Cardiac muscle cell (in vitro differentiated cells and primary cell): ENCODE results near the gene IZUMO4. TPM values are rescaled to one million over a fixed set of nuclear protein-coding genes. Genes with fewer than 3 reads are reported as not detected.
A peak's percentile ranks its signal among the peaks of the same experiment; 100 is the strongest.

Source experiments
- DNase-seq, 2 donors: peaks; one replicate each; pipeline versions ENCODE4 v3.0.0 to v3.0.0-alpha.2; 2010 to 2017; ENCODE audit warnings: low read depth in 1 of 2, low spot score in 1 of 2
- H3K27ac ChIP-seq: fragments of 200-600 bp; sonication (generic); 2 replicates; pipeline ENCODE4 v1.5.1; 2016
- H3K27me3 ChIP-seq: fragments of 200-600 bp; sonication (generic); 2 replicates; pipeline ENCODE4 v1.6.0; 2016; ENCODE audit warnings: control low read depth
- H3K36me3 ChIP-seq: fragments of 200-600 bp; sonication (generic); 2 replicates; pipeline ENCODE4 v1.5.1; 2016; ENCODE audit warnings: control low read depth
- H3K4me1 ChIP-seq: fragments of 200-600 bp; sonication (generic); 2 replicates; pipeline ENCODE4 v1.8.1; 2017; ENCODE audit warnings: low read depth, mild to moderate bottlenecking, mixed run types
- H3K4me3 ChIP-seq: fragments of 200-600 bp; sonication (generic); 2 replicates; pipeline ENCODE4 v1.5.1; 2016; ENCODE audit warnings: mild to moderate bottlenecking
- H3K9me3 ChIP-seq: fragments of 200-600 bp; sonication (generic); 2 replicates; pipeline ENCODE4 v1.5.1; 2017; ENCODE audit warnings: low read depth, mild to moderate bottlenecking, control low read depth
- polyA plus RNA-seq: library from polyadenylated mRNA; unstranded; fragments of >200 nt; fragmentation: Nextera tagmentation; extraction: Ambion mirVana; gene quantifications from 2 replicates; pipeline ENCODE4 v1.2.1, GENCODE V29; 2016
- total RNA-seq: library from RNA; depleted of rRNA; stranded (reverse); fragments of >200 nt; gene quantifications from 2 replicates; pipeline ENCODE4 v1.2.3, GENCODE V29; 2016
- TF ChIP-seq, protein P1 (sequence below): IDR thresholded peaks from 2 replicates; pipeline ENCODE4 v1.5.1; 2012; ENCODE audit warnings: low read depth, mild to moderate bottlenecking, low read length

The IZUMO4 gene
- total and polyA plus RNA-seq, 2 experiments from 2014 or later = 2.6 to 10.5 TPM

DNA sequence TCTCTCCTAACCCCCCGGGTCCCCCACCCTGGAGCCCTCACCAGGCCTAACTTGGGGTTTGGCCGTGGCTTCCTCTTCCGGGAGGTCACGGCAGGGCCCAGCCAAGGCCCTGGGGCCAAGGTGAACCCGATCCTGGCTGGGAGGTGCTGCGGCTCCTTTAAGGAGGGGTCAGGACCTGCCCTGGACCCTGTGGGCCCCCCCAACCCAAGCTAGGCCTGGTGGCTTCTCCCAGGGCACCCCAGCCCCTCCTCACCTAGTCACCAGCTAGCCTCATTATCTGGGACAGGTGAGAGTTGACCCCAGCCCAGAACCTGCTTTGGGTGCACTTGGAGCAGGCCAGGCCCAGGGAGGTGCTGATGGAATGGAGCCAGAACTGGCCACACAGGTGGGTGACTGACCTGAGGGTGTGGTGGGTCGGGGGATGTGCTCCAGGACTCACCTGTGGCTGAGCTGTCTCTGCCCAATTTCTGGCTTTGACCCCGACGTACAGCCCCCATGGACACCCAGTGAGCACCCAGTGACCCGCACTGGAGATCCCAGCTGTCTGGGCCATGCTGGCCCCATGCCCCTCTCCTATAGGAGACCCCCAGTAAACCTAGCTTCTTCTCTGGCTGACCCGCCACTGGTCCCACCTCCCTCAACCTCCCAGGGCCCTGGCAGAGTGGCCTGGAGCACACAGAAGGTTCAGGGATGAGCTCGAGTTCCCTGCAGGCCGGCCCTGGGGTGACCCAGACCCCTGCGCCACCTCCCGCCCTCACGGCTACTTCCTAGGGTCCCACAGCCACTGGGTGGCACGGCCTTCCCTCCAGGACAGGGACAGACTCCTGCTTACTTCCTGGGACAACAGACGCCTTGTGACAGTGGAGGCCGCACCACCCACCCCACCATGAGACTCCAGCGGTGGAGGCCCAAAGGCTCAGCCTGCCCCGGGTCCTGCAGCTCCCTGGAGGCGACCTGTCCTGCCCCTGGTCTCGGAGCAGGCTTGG, 38.9 kb upstream of the IZUMO4 start:
- H3K36me3 ChIP-seq = no peaks in the 10 kb centered on the region
- no peaks in the 10 kb centered on the region for H3K27me3 ChIP-seq
- TF ChIP-seq, protein P1, sequence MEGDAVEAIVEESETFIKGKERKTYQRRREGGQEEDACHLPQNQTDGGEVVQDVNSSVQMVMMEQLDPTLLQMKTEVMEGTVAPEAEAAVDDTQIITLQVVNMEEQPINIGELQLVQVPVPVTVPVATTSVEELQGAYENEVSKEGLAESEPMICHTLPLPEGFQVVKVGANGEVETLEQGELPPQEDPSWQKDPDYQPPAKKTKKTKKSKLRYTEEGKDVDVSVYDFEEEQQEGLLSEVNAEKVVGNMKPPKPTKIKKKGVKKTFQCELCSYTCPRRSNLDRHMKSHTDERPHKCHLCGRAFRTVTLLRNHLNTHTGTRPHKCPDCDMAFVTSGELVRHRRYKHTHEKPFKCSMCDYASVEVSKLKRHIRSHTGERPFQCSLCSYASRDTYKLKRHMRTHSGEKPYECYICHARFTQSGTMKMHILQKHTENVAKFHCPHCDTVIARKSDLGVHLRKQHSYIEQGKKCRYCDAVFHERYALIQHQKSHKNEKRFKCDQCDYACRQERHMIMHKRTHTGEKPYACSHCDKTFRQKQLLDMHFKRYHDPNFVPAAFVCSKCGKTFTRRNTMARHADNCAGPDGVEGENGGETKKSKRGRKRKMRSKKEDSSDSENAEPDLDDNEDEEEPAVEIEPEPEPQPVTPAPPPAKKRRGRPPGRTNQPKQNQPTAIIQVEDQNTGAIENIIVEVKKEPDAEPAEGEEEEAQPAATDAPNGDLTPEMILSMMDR = no peak
- H3K27ac ChIP-seq = peak overlapping the region; percentile 99
- no peak for DNase-seq
- H3K9me3 ChIP-seq = no peaks in the 10 kb centered on the region
- no peak overlapping the region for H3K4me3 ChIP-seq
- H3K4me1 ChIP-seq = peaks cover 25% of the 10 kb centered on the region

DNA sequence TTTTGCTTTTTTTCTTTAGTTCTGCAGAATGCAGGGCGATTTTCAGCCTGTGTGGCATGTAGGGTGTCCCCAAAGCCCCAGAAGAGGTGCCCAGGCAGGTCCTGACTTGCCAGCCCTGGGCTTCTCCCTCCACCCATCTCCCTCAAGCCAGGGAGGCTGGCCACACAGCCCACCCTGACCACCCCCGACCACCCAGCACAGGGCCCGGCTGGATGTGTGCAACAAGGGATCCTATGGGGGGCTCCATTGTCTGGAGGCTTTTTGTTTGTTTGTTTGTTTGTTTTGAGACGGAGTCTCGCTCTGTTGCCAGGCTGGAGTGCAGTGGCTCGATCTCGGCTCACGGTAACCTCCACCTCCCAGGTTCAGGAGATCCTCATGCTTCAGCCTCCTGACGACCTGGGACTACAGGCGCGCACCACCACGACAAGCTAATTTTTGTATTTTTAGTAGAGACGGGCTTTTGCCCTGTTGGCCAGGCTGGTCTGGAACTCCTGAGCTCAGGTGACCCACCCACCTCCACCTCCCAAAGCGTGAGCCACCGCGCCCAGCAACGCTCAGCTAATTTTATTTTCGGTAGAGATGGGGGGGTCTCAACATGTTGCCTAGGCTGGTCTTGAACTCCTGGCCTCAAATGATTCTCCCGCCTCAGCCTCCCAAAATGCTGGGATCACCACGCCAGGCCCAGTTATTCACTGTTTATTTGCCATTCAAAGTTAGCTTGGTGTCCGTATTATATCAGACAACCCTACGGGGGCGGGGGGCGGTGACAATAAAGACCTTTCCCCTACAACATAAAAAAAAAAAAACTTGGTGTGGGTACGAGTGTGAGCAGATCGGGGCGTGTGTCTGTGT, 37.9 kb upstream of the IZUMO4 start:
- DNase-seq = no peak
- Histone ChIP-seq H3K9me3 (no peaks in the 10 kb centered on the region), H3K4me1 (peaks cover 25% of the 10 kb centered on the region), H3K27me3 (no peaks in the 10 kb centered on the region), H3K36me3 (no peaks in the 10 kb centered on the region), H3K4me3 (no peak overlapping the region), H3K27ac (peak overlapping the region; percentile 99)
- TF ChIP-seq, protein P1 = no peak

DNA sequence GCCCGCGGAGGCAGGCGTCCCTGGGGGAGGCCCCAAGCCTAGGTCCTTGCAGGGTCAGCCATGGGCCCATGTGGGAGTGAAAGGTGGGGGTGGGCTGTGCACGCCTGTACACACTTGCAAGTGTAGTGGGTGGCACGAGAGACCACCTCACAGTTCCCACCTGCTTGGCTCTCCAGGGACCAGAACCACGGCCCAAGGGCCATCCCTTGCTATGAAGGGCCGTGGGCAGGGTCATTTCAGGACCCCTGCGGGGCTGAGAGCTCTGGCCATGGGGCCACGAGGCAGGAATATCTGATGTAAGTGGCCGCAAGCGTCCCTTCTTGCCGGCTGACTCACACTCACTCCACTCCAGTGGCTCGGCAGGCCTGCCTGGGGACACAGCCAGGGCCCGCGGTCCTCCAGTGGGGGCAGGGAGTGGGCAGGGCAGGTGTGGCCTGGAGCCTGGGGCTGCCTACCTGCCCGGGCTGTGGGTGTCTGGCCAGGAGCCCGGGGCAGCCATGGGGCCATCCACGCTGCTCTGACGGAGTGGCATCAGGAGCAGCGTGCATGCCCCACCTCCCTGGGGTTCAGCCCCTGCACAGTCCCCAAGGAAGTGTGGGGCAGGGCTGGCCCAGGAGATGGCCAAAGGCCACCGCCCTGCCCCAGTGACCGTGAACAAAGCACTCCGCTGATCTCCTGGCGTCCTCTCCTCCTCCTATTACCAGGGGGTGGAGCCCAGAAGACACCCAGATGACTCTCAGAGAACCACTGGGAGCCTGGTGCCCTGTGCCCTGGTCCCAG, 37.1 kb upstream of the IZUMO4 start:
- Histone ChIP-seq H3K9me3 (no peaks in the 10 kb centered on the region), H3K27me3 (no peaks in the 10 kb centered on the region), H3K27ac (peak overlapping the region; percentile 99), H3K36me3 (no peaks in the 10 kb centered on the region), H3K4me1 (peaks cover 29% of the 10 kb centered on the region), H3K4me3 (peak overlapping the region; percentile 55)
- TF ChIP-seq, protein P1 = no peak
- peak in 1 of 2 donors; percentile 79 for DNase-seq

DNA sequence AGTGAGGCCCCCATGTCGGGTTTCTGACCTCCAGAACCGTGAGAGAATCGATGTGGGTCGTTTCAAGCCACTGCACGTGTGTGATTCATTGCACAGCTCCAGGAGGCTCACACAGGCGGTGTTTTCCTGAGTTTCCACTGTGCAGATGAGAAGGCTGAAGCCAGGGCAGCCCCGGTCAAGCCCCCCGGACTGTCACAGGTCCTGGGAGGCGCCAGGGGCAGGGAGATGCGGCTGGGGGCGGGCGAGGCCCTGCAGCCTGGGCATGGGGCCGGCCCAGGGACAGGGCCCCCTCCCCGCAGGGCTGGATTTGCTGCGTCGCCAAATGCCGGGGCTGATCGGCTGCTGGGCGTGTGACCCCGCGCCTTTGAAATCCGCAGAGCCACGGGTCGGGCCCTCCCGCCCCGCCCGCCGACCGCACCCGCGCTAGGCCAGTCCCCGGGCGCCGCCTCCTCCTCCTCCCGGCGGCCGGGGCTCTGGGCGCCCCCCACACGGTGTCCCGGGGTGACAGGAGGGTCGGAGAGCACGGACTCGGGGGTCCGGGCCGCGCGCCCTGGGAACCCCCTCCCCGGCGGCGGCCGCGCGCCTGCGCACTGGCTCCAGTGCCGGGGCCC, 35.7 kb upstream of the IZUMO4 start:
- H3K36me3 ChIP-seq = no peaks in the 10 kb centered on the region
- peak overlapping the region; percentile 99 for H3K27ac ChIP-seq
- H3K27me3 ChIP-seq = no peaks in the 10 kb centered on the region
- peak; percentile 79 to 86 for DNase-seq
- peak overlapping the region; percentile 55 for H3K4me3 ChIP-seq
- peaks cover 29% of the 10 kb centered on the region for H3K4me1 ChIP-seq
- TF ChIP-seq, protein P1 = no peak
- no peaks in the 10 kb centered on the region for H3K9me3 ChIP-seq
